SK-N-MC (cell line): ENCODE measurements around the gene GPR4.

Experiments
- DNase-seq: peaks from one replicate; pipeline ENCODE4 v3.0.0-alpha.2; 2011; ENCODE audit warnings: low read depth, low spot score
- H3K27ac ChIP-seq: fragments of 200-600 bp; sonication (generic); 2 replicates; pipeline ENCODE4 v1.5.1; 2016; ENCODE audit warnings: mixed run types
- H3K36me3 ChIP-seq: fragments of 200-600 bp; sonication (generic); 2 replicates; pipeline ENCODE4 v1.6.1; 2017; ENCODE audit warnings: antibody characterized with exemption, low read length, mixed read lengths; ENCODE audit not compliant: insufficient read depth
- H3K4me3 ChIP-seq: fragments of 200-600 bp; sonication (generic); 2 replicates; pipeline ENCODE4 v1.5.1; 2016
- H3K9ac ChIP-seq: fragments of 200-600 bp; sonication (generic); 2 replicates; pipeline ENCODE4 v1.8.0; 2017; ENCODE audit warnings: mixed run types, mixed read lengths; ENCODE audit not compliant: insufficient read length
- H3K9me3 ChIP-seq: fragments of 200-600 bp; sonication (generic); 2 replicates; pipeline ENCODE4 v1.6.1; 2017; ENCODE audit warnings: low read depth, mild to moderate bottlenecking, antibody characterized with exemption, low read length, moderate library complexity, mixed read lengths
- EZH2 ChIP-seq: fragments of 200-600 bp; sonication (generic); IDR thresholded peaks from one replicate; pipeline ENCODE4 v1.6.1; 2017; ENCODE audit warnings: antibody characterized with exemption
- FOXP2 ChIP-seq: optimal IDR thresholded peaks from 2 replicates; pipeline ENCODE3; 2011; ENCODE audit warnings: mild to moderate bottlenecking, moderate library complexity; ENCODE audit not compliant: insufficient read depth; ENCODE audit errors: extremely low read length, control extremely low read depth
- POLR2AphosphoS5 ChIP-seq: IDR thresholded peaks from 2 replicates; pipeline ENCODE4 v1.6.1; 2012; ENCODE audit warnings: mild to moderate bottlenecking, low read depth, low read length, borderline replicate concordance

The GPR4 gene

DNA sequence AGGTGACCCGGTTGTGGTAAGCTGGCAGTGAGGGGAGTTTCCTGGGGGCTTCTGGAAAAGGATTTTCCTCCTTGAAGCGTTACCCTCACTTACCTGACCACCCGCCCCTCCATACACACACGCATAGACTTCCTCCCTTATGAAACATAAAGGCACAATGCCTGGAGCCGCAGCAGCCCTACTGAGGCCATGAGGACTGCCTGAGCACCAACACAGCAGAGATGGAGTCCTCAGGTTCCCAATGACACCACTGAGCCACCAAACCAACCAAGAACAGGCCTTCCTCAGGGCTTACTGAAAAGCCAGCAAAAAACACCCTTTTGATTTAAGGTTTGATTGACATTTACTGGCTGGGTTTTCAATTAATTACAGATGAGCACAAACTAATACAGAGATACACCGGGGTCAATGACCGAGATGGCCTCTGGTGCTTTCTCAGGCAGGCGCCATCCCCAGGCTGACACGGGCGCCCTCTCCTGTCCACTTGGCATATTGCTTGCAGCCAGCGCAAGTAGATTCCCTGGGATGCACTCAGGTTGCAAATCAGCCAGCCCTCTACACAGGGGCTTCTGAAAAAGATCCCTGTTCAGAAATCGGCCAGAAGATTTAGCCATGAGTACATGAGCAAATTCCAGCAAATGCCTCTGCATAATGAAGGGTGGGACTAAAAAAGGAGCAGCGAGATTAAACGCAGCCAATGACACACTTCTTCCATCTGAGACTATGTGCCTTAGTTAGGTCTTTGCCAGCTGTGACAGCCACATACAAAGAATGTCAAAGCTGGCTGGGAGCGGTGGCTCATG, 32.2 kb downstream of the GPR4 start:
- Histone ChIP-seq H3K27ac (no peak overlapping the region), H3K4me3 (no peak overlapping the region), H3K9ac (no peak overlapping the region), H3K36me3 (no peaks in the 10 kb centered on the region), H3K9me3 (no peaks in the 10 kb centered on the region)
- no peak for TF ChIP-seq FOXP2
- TF ChIP-seq EZH2, result no peak
- TF ChIP-seq POLR2AphosphoS5, result no peak
- DNase-seq, result no peak

DNA sequence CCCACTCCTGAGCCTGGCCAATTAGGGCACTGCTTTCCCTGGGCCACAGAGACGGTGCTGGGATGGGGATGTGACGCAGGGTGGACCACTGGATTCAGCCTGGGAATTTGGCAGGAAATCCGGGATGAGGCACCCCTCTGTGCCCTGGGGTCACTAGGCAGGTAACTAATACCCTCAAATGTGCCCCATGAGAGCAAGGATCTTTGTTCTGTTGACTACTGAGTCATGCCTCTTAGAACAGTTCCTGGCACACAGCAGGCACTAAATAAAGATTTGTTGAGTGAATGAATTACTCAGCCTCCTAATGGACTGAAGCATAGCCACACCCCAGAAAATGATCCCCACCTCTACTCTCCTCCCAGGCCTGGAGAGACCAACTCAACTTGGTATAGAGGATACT, 33.3 kb downstream of the GPR4 start:
- no peak for DNase-seq
- Histone ChIP-seq H3K36me3 (no peaks in the 10 kb centered on the region), H3K27ac (no peak overlapping the region), H3K9me3 (no peaks in the 10 kb centered on the region), H3K4me3 (no peak overlapping the region), H3K9ac (no peak overlapping the region)
- TF ChIP-seq POLR2AphosphoS5, result no peak
- TF ChIP-seq FOXP2, result no peak
- no peak for TF ChIP-seq EZH2

GRCh38 chr19:45567609-45568008, 34.4 kb downstream of the GPR4 start:
- Histone ChIP-seq H3K4me3 (no peak overlapping the region), H3K9me3 (no peaks in the 10 kb centered on the region), H3K9ac (no peak overlapping the region), H3K27ac (no peak overlapping the region; the same call in 1 of the 2 replicates), H3K36me3 (no peaks in the 10 kb centered on the region)
- DNase-seq, result no peak
- no peak for TF ChIP-seq FOXP2
- TF ChIP-seq EZH2, result no peak
- TF ChIP-seq POLR2AphosphoS5, result no peak

GRCh38 chr19:45564131-45564780, 37.8 kb downstream of the GPR4 start:
- no peak for DNase-seq
- H3K9ac ChIP-seq, result no peak overlapping the region
- H3K36me3 ChIP-seq, result no peaks in the 10 kb centered on the region
- H3K27ac ChIP-seq, result no peak overlapping the region
- TF ChIP-seq POLR2AphosphoS5, result no peak
- no peak for TF ChIP-seq FOXP2
- no peak overlapping the region for H3K4me3 ChIP-seq
- no peaks in the 10 kb centered on the region for H3K9me3 ChIP-seq

GRCh38 chr19:45560686-45561085, 41.3 kb downstream of the GPR4 start:
- no peaks in the 10 kb centered on the region for H3K9me3 ChIP-seq
- no peak overlapping the region for H3K4me3 ChIP-seq
- H3K9ac ChIP-seq, result no peak overlapping the region
- TF ChIP-seq EZH2, result no peak
- no peak for TF ChIP-seq FOXP2
- TF ChIP-seq POLR2AphosphoS5, result no peak
- no peak for DNase-seq
- H3K36me3 ChIP-seq, result no peaks in the 10 kb centered on the region
- no peak overlapping the region for H3K27ac ChIP-seq

DNA sequence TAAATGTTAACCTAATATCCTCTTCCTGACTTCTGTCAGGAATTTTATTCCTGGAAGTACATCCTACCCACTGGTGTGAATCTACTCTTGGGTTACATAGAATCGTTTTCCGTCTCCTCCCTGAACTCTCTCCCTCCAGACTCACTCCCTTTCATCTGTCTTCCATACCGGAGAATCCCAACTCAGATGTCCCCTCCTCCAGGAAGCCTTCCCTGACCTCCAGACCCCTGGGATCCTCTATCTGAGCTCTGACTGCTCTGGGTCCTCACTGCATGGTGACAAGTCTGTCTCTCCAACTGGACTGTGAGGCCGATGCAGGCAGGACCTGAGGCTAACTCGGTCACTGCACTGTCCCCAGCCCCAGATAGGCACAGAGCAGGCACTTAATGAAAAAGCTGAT, 42.0 kb downstream of the GPR4 start:
- Histone ChIP-seq H3K9ac (no peak overlapping the region), H3K27ac (no peak overlapping the region), H3K4me3 (no peak overlapping the region), H3K36me3 (no peaks in the 10 kb centered on the region), H3K9me3 (no peaks in the 10 kb centered on the region)
- DNase-seq, result no peak
- no peak for TF ChIP-seq FOXP2
- no peak for TF ChIP-seq EZH2
- TF ChIP-seq POLR2AphosphoS5, result no peak

DNA sequence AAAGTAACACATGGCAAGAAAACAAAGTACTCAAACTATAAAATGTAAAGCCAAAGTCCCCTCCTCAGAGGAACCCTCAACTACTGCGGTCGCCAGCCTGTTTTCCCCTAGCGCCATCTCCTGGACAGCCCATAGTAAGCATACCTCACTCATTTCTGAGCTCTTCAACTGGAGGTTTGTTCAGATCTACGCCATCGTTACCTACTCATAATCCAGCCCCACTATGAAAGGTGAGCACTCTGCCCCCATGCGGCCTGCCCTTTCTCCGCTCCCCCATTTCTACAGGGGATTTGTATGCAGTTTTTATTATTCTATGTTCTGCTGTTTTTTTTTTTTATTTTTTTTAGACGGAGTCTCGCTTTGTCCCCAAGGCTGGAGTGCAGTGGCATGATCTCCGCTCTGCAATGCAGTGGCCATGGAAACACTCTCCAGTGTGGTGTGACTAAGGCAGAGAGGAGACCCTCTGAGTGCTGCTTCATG, 43.6 kb downstream of the GPR4 start:
- DNase-seq, result no peak
- Histone ChIP-seq H3K4me3 (no peak overlapping the region), H3K27ac (no peak overlapping the region), H3K9ac (no peak overlapping the region), H3K36me3 (no peaks in the 10 kb centered on the region), H3K9me3 (no peaks in the 10 kb centered on the region)
- TF ChIP-seq POLR2AphosphoS5, result no peak
- TF ChIP-seq EZH2, result no peak
- TF ChIP-seq FOXP2, result no peak

DNA sequence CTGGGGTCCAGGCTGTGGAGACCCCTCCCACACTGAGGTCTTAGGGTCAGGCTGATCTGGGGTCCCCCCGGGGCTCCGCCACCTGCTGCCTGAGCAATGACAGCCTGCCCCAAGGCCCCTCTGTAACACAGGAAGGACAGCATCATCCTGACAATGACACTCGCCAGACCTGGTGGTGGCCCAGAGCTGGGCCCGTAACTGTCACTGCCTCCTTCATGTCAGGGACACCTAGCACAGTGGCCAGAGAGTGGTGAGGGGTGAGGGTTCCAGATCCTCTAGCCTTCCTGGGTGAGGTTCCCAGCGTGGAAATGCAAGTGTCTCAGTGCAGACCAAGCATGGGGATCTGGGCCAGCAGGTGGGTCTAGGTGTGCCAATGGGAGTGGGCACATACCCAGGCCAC, 45.2 kb downstream of the GPR4 start:
- no peak for DNase-seq
- no peak overlapping the region for H3K9ac ChIP-seq
- no peak overlapping the region for H3K27ac ChIP-seq
- no peaks in the 10 kb centered on the region for H3K36me3 ChIP-seq
- no peak for TF ChIP-seq POLR2AphosphoS5
- no peak for TF ChIP-seq EZH2
- TF ChIP-seq FOXP2, result no peak
- no peaks in the 10 kb centered on the region for H3K9me3 ChIP-seq
- no peak overlapping the region for H3K4me3 ChIP-seq
